Measurements from ENCODE around the gene PRKCZ. TPM values are rescaled to one million over a fixed set of nuclear protein-coding genes. Genes with fewer than 3 reads are reported as not detected.

Gene PRKCZ
- total and polyA plus RNA-seq, 9 of the 15 experiments (the other 6 are each of a cell fraction or from before 2014, with no cell fraction given): 0.07 to 3.1 (median 1.3) TPM

GRCh38 chr1:2175681-2176454 is 125.7 kb downstream of the PRKCZ start (continued):
- TF ChIP-seq ZNF318 (IDR thresholded peaks at IDR 0.05; ENCODE audit: borderline replicate concordance in 1 of 2, low read depth in 1 of 2): no peak
- TF ChIP-seq SLC30A9 (CRISPR knock-in tag; IDR thresholded peaks at IDR 0.05): no peak
- peak; percentile 42; the same call in 1 of the 2 replicates for TF ChIP-seq SIN3B (IDR thresholded peaks at IDR 0.05; ENCODE audit: low read depth)
- peak; percentile 67 for TF ChIP-seq SUPT5H (IDR thresholded peaks at IDR 0.05)
- TF ChIP-seq ZNF75A (CRISPR knock-in tag; IDR thresholded peaks at IDR 0.05): no peak
- TF ChIP-seq ZNF717 (CRISPR knock-in tag; IDR thresholded peaks at IDR 0.05): no peak
- no peak for TF ChIP-seq ZNF518B (CRISPR knock-in tag; IDR thresholded peaks at IDR 0.05)
- TF ChIP-seq ZNF143 (CRISPR knock-in tag; IDR thresholded peaks at IDR 0.05): no peak
- no peak for TF ChIP-seq CBX2 (IDR thresholded peaks at IDR 0.05; ENCODE audit: insufficient read depth, low read length, poor library complexity, severe bottlenecking)
- no peak for TF ChIP-seq ZNF79 (CRISPR knock-in tag; IDR thresholded peaks at IDR 0.05; ENCODE audit: low read depth)
- TF ChIP-seq EGR1 (conservative IDR thresholded peaks at IDR 0.05): no peak
- no peak for TF ChIP-seq HOXB6 (CRISPR knock-in tag; IDR thresholded peaks at IDR 0.05; ENCODE audit: borderline replicate concordance)
- no peak for TF ChIP-seq HMG20A (CRISPR knock-in tag; conservative IDR thresholded peaks at IDR 0.05)
- 0 out of 2 replicates have a peak, but pooled peaks have one; percentile 28 for TF ChIP-seq GABPA (tag; conservative IDR thresholded peaks at IDR 0.05; ENCODE audit: low read depth)
- TF ChIP-seq FOSL1 (tag; conservative IDR thresholded peaks at IDR 0.05): peak; percentile 53
- no peak for TF ChIP-seq THRAP3 (IDR thresholded peaks at IDR 0.05; ENCODE audit: borderline replicate concordance)
